Raji (cell line): ENCODE results near the gene FAM229A.

Experiments
- POLR2A ChIP-seq: IDR thresholded peaks from 2 replicates; pipeline ENCODE4 v1.6.1; 2011; ENCODE audit warnings: low read depth, low read length, control low read depth; ENCODE audit not compliant: insufficient read depth

The FAM229A gene

GRCh38 chr1:32329931-32330466 is 32.3 kb downstream of the FAM229A start:
- no peak for TF ChIP-seq POLR2A

- no peak for TF ChIP-seq POLR2A
These were observed 35.1 kb downstream of the FAM229A start for GRCh38 chr1:32327204-32327603.

- no peak for TF ChIP-seq POLR2A
These were observed 40.5 kb downstream of the FAM229A start for GRCh38 chr1:32321712-32322291.

GRCh38 chr1:32318127-32318869 is 44.0 kb downstream of the FAM229A start:
- TF ChIP-seq POLR2A = no peak

GRCh38 chr1:32316903-32317277 is 45.4 kb downstream of the FAM229A start:
- no peak for TF ChIP-seq POLR2A

GRCh38 chr1:32311709-32312393 is 50.4 kb downstream of the FAM229A start:
- no peak for TF ChIP-seq POLR2A
